Progenitor cell of endocrine pancreas (in vitro differentiated cells): ENCODE measurements around the gene FARSB. TPM values are rescaled to one million over a fixed set of nuclear protein-coding genes. Genes with fewer than 3 reads are reported as not detected.

Experiments
- DNase-seq: peaks from one replicate; pipeline ENCODE4 v3.0.0; 2021; ENCODE audit warnings: low spot score; ENCODE audit not compliant: unreplicated experiment
- H3K27ac Mint-ChIP-seq: 2 replicates; pipeline ENCODE4 v1.8.0; 2021; ENCODE audit warnings: mild to moderate bottlenecking, moderate library complexity, mixed read lengths
- H3K27me3 Mint-ChIP-seq: 2 replicates; pipeline ENCODE4 v1.8.0; 2021; ENCODE audit warnings: mixed read lengths
- H3K36me3 Mint-ChIP-seq: 2 replicates; pipeline ENCODE4 v1.8.0; 2022; ENCODE audit warnings: mixed read lengths; ENCODE audit not compliant: insufficient read depth
- H3K4me1 Mint-ChIP-seq: 2 replicates; pipeline ENCODE4 v1.8.0; 2021; ENCODE audit warnings: low read depth, mixed read lengths
- H3K4me3 Mint-ChIP-seq: 2 replicates; pipeline ENCODE4 v1.8.0; 2021; ENCODE audit warnings: low read depth, mild to moderate bottlenecking, moderate library complexity, mixed read lengths
- H3K9me3 Mint-ChIP-seq: 2 replicates; pipeline ENCODE4 v1.8.0; 2021; ENCODE audit warnings: low read depth, mixed read lengths
- CTCF ChIP-seq: fragments of 200-600 bp; sonication (generic); IDR thresholded peaks from one replicate; pipeline ENCODE4 v1.5.0; 2021; ENCODE audit warnings: antibody characterized with exemption, mild to moderate bottlenecking; ENCODE audit not compliant: unreplicated experiment
- total RNA-seq: library from RNA; stranded (reverse); gene quantifications from 2 replicates; pipeline ENCODE4 v1.2.1, GENCODE V29; 2021

Gene FARSB
- total RNA-seq, 1 donor from 2014 or later = 18.5 TPM

- Mint-ChIP-seq H3K36me3 (no peaks in the 10 kb centered on the region), H3K4me1 (no peaks in the 10 kb centered on the region), H3K27me3 (peaks cover 3% of the 10 kb centered on the region), H3K9me3 (no peaks in the 10 kb centered on the region), H3K27ac (no peak overlapping the region), H3K4me3 (no peak overlapping the region)
- no peak for DNase-seq
- no peak for TF ChIP-seq CTCF
Observed at GRCh38 chr2:222663479-222663878, 7.6 kb upstream of the FARSB start.

- H3K4me1 Mint-ChIP-seq = peaks cover 8% of the 10 kb centered on the region
- H3K4me3 Mint-ChIP-seq = peak overlapping the region; percentile 91
- no peak for DNase-seq
- H3K27me3 Mint-ChIP-seq = no peaks in the 10 kb centered on the region
- no peaks in the 10 kb centered on the region for H3K36me3 Mint-ChIP-seq
- TF ChIP-seq CTCF = no peak
- H3K27ac Mint-ChIP-seq = peak overlapping the region; percentile 100
- no peaks in the 10 kb centered on the region for H3K9me3 Mint-ChIP-seq
Observed at GRCh38 chr2:222656526-222657446, 894 bp upstream of the FARSB start.

- no peak for TF ChIP-seq CTCF
- Mint-ChIP-seq H3K27me3 (no peaks in the 10 kb centered on the region), H3K27ac (no peak overlapping the region), H3K4me3 (peak overlapping the region; percentile 3), H3K9me3 (no peaks in the 10 kb centered on the region), H3K36me3 (no peaks in the 10 kb centered on the region), H3K4me1 (peaks cover 8% of the 10 kb centered on the region)
- DNase-seq = no peak
Observed at GRCh38 chr2:222653280-222653679, 2.6 kb downstream of the FARSB start.

- Mint-ChIP-seq H3K9me3 (no peaks in the 10 kb centered on the region), H3K4me1 (peaks cover 8% of the 10 kb centered on the region), H3K36me3 (no peaks in the 10 kb centered on the region), H3K27ac (no peak overlapping the region), H3K27me3 (no peaks in the 10 kb centered on the region), H3K4me3 (peak overlapping the region; percentile 3)
- DNase-seq = no peak
- no peak for TF ChIP-seq CTCF
Observed at GRCh38 chr2:222652491-222653255, 3.2 kb downstream of the FARSB start.

GRCh38 chr2:222651718-222652418, 4.0 kb downstream of the FARSB start:
- DNase-seq = no peak
- H3K36me3 Mint-ChIP-seq = no peaks in the 10 kb centered on the region
- no peaks in the 10 kb centered on the region for H3K9me3 Mint-ChIP-seq
- H3K4me1 Mint-ChIP-seq = peaks cover 8% of the 10 kb centered on the region
- no peak for TF ChIP-seq CTCF
- no peak overlapping the region for H3K27ac Mint-ChIP-seq
- no peak overlapping the region for H3K4me3 Mint-ChIP-seq
- no peaks in the 10 kb centered on the region for H3K27me3 Mint-ChIP-seq
